Type B pancreatic cell (in vitro differentiated cells): Measurements from ENCODE around the gene GHR. TPM values are rescaled to one million over a fixed set of nuclear protein-coding genes. Genes with fewer than 3 reads are reported as not detected.
"Not testable (repeated sequence)": the region's sequence is repeated elsewhere in the genome, so short reads cannot be mapped to it uniquely, and the experiment has no call there.

ENCODE experiments used
- DNase-seq: peaks from one replicate; pipeline ENCODE4 v3.0.0; 2021; ENCODE audit warnings: mixed read lengths; ENCODE audit not compliant: unreplicated experiment; ENCODE audit errors: extremely low spot score
- H3K27ac Mint-ChIP-seq: 2 replicates; pipeline ENCODE4 v1.8.0; 2021; ENCODE audit warnings: mild to moderate bottlenecking, mixed read lengths
- H3K27me3 Mint-ChIP-seq: 2 replicates; pipeline ENCODE4 v1.8.0; 2021; ENCODE audit warnings: mixed read lengths
- H3K36me3 Mint-ChIP-seq: 2 replicates; pipeline ENCODE4 v1.8.0; 2021; ENCODE audit warnings: mixed read lengths
- H3K4me1 Mint-ChIP-seq: one replicate; pipeline ENCODE4 v1.8.0; 2021; ENCODE audit warnings: mixed read lengths; ENCODE audit not compliant: unreplicated experiment
- H3K4me3 Mint-ChIP-seq: 2 replicates; pipeline ENCODE4 v1.8.0; 2021; ENCODE audit warnings: mild to moderate bottlenecking, mixed read lengths
- H3K9me3 Mint-ChIP-seq: 2 replicates; pipeline ENCODE4 v1.8.0; 2021; ENCODE audit warnings: mixed read lengths
- total RNA-seq: library from RNA; stranded (reverse); gene quantifications from 2 replicates; pipeline ENCODE4 v1.2.1, GENCODE V29; 2021; ENCODE audit warnings: low replicate concordance
- TF ChIP-seq, protein P1 (sequence below): fragments of 200-600 bp; sonication (generic); conservative IDR thresholded peaks from 2 replicates; pipeline ENCODE4 v1.5.0; 2021; ENCODE audit warnings: antibody characterized with exemption, mild to moderate bottlenecking

GHR gene
- total RNA-seq, 1 donor from 2014 or later, result 2.6 TPM

GRCh38 chr5:42672925-42673324 is 249.7 kb downstream of the GHR start:
- H3K4me1 Mint-ChIP-seq, result no peaks in the 10 kb centered on the region
- no peaks in the 10 kb centered on the region for H3K27me3 Mint-ChIP-seq
- no peaks in the 10 kb centered on the region for H3K9me3 Mint-ChIP-seq
- H3K27ac Mint-ChIP-seq, result no peak overlapping the region
- H3K36me3 Mint-ChIP-seq, result no peaks in the 10 kb centered on the region
- no peak overlapping the region for H3K4me3 Mint-ChIP-seq
- TF ChIP-seq, protein P1, sequence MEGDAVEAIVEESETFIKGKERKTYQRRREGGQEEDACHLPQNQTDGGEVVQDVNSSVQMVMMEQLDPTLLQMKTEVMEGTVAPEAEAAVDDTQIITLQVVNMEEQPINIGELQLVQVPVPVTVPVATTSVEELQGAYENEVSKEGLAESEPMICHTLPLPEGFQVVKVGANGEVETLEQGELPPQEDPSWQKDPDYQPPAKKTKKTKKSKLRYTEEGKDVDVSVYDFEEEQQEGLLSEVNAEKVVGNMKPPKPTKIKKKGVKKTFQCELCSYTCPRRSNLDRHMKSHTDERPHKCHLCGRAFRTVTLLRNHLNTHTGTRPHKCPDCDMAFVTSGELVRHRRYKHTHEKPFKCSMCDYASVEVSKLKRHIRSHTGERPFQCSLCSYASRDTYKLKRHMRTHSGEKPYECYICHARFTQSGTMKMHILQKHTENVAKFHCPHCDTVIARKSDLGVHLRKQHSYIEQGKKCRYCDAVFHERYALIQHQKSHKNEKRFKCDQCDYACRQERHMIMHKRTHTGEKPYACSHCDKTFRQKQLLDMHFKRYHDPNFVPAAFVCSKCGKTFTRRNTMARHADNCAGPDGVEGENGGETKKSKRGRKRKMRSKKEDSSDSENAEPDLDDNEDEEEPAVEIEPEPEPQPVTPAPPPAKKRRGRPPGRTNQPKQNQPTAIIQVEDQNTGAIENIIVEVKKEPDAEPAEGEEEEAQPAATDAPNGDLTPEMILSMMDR, result no peak
- DNase-seq, result no peak

- TF ChIP-seq, protein P1, result no peak
- Mint-ChIP-seq H3K27ac (no peak overlapping the region), H3K36me3 (no peaks in the 10 kb centered on the region), H3K4me1 (no peaks in the 10 kb centered on the region), H3K9me3 (no peaks in the 10 kb centered on the region), H3K4me3 (no peak overlapping the region), H3K27me3 (no peaks in the 10 kb centered on the region)
- no peak for DNase-seq
These were observed 252.4 kb downstream of the GHR start for GRCh38 chr5:42675602-42676001.

GRCh38 chr5:42676362-42676761 is 253.1 kb downstream of the GHR start:
- Mint-ChIP-seq H3K9me3 (no peaks in the 10 kb centered on the region), H3K27me3 (no peaks in the 10 kb centered on the region), H3K36me3 (no peaks in the 10 kb centered on the region), H3K4me1 (no peaks in the 10 kb centered on the region), H3K27ac (no peak overlapping the region), H3K4me3 (no peak overlapping the region)
- TF ChIP-seq, protein P1, result no peak
- no peak for DNase-seq

GRCh38 chr5:42677156-42677842 is 254.1 kb downstream of the GHR start:
- H3K27me3 Mint-ChIP-seq, result no peaks in the 10 kb centered on the region
- TF ChIP-seq, protein P1, result no peak
- no peaks in the 10 kb centered on the region for H3K36me3 Mint-ChIP-seq
- no peak for DNase-seq
- H3K9me3 Mint-ChIP-seq, result no peaks in the 10 kb centered on the region
- H3K4me3 Mint-ChIP-seq, result no peak overlapping the region
- no peaks in the 10 kb centered on the region for H3K4me1 Mint-ChIP-seq
- H3K27ac Mint-ChIP-seq, result no peak overlapping the region

- Mint-ChIP-seq H3K4me3 (no peak overlapping the region), H3K27ac (no peak overlapping the region), H3K9me3 (no peaks in the 10 kb centered on the region), H3K27me3 (no peaks in the 10 kb centered on the region), H3K36me3 (no peaks in the 10 kb centered on the region), H3K4me1 (no peaks in the 10 kb centered on the region)
- DNase-seq, result no peak
- TF ChIP-seq, protein P1, result no peak
These were observed 256.8 kb downstream of the GHR start for GRCh38 chr5:42680046-42680445.

DNA sequence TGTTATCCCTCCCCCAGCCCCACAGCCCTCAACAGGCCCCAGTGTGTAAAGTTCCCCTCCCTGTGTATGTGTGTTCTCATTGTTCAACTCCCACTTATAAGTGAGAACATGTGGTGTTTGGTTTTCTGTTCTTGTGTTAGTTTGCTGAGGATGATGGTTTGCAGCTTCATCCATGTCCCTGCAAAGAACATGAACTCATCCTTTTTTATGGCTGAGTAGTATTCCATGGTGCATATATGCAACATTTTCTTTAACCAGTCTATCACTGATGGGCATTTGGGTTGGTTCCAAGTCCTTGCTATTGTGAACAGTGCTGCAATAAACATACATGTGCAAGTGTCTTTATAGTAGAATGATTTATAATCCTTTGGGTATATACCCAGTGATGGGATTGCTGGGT is 261.8 kb downstream of the GHR start:
- not testable (repeated sequence) for H3K27ac Mint-ChIP-seq, H3K9me3 Mint-ChIP-seq, H3K4me3 Mint-ChIP-seq, H3K36me3 Mint-ChIP-seq, DNase-seq, H3K4me1 Mint-ChIP-seq, H3K27me3 Mint-ChIP-seq
